Measurements from ENCODE around the gene BCL11B. TPM values are rescaled to one million over a fixed set of nuclear protein-coding genes. Genes with fewer than 3 reads are reported as not detected.
"Not testable (repeated sequence)": the region's sequence is repeated elsewhere in the genome, so short reads cannot be mapped to it uniquely, and the experiment has no call there.

The BCL11B gene
- total RNA-seq, 1 donor from 2014 or later, result 0.20 TPM

- no peak for DNase-seq
- peak; percentile 36 for ATAC-seq
- intact Hi-C loops (cut with micrococcal nuclease), result no loop called here
Measured at GRCh38 chr14:99191395-99192027, 80.5 kb downstream of the BCL11B start.

- ATAC-seq, result no peak
- intact Hi-C loops (cut with micrococcal nuclease), result no loop called here
- no peak for DNase-seq
Measured at GRCh38 chr14:99190696-99191394, 81.2 kb downstream of the BCL11B start.

DNA sequence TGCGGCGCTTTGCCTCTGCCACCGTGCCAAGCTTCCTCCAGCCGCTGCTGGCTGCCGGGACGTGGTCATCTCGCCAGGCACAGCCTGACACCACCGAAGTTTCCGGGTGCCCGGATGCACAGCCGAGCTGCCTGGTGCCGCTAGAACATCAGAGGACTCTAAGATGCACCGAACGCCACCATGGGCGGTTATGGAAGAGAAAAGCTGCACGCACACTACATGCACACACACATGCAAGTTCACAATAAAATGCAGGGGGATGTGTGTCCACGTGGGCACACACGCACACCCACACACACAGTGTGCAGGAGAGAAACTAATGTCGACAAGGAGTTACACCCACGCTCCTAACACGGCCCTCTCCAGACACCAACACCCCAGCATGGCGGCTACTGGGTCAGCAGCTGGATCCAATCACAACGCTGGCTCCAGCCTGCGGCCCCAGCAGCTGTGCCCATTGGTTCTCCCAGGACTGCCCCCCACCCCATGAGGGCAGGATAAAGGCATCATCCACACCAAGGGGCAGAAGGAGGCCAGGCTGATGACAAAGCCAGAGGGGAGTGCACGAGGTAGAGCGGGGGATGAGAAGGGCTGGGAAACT lies 82.7 kb downstream of the BCL11B start:
- intact Hi-C loops (cut with micrococcal nuclease), result no loop called here
- ATAC-seq, result no peak
- no peak for DNase-seq

DNA sequence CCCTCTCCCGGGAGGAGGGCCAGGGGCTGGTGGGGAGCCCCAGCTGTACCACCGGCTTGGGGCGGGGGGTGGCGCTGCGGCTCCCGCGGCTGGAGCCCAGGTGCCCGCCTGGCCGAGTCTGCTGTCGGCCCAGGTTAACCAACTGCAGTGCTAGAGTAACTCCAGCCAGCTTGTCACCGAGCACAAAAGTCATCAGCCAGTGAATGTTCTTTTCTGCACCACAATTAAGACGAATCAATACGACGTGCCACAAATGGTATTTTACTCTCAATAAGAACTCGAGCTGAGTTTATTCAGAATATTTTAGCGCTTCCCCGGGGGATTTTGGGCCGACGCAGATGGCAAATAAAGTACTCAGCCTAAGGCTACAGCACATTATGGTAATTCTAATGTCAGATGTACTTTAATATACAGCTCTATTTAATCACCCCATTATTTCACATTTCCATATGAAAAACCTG lies 83.2 kb downstream of the BCL11B start:
- DNase-seq (no peak), ATAC-seq (no peak)
- intact Hi-C loops (cut with micrococcal nuclease), result no loop called here

GRCh38 chr14:99187858-99188257 lies 84.1 kb downstream of the BCL11B start:
- DNase-seq, result no peak
- no peak for ATAC-seq
- intact Hi-C loops (cut with micrococcal nuclease), result no loop called here

DNA sequence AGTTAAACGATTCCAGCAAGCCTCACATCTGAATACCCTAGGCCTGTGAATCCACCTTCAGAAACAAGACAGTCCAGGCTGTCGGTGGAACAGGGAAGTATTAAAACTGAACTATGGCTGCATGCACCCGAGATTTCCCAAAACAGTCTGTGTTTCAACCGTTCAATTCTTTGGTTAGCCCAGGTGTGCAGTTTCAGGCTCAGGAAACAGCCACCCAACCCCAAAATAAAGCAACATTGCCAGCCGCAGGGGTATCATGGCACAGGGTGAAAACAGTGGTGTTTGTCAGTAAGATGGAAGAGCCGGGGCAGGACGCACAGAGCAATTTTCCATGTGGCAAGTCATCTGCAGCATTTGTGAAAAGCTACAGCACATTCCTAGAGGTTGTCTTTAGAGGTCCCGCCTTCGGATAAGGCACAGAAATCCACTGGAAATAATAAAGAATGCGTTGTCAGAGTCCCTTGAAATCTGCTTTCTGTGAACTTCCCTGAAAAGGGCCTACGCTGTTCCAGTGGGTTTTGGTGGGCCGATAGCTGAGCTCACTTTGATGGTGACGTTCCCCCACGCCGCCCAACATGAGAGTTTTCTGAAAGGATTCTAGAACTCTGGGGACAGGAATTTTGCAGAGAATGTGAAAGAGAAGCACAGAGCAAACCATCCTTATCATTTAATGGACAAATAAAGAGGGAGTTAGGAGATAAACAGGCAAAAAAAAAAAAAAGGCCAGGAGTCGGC lies 84.9 kb downstream of the BCL11B start:
- DNase-seq (no peak), ATAC-seq (no peak)
- intact Hi-C loops (cut with micrococcal nuclease), result no loop called here

GRCh38 chr14:99186336-99186735 lies 85.7 kb downstream of the BCL11B start:
- ATAC-seq; intact Hi-C loops (cut with micrococcal nuclease); DNase-seq: not testable (repeated sequence)

- ATAC-seq (no peak), DNase-seq (no peak)
- intact Hi-C loops (cut with micrococcal nuclease), result no loop called here
Measured at GRCh38 chr14:99185436-99186068, 86.4 kb downstream of the BCL11B start.

DNA sequence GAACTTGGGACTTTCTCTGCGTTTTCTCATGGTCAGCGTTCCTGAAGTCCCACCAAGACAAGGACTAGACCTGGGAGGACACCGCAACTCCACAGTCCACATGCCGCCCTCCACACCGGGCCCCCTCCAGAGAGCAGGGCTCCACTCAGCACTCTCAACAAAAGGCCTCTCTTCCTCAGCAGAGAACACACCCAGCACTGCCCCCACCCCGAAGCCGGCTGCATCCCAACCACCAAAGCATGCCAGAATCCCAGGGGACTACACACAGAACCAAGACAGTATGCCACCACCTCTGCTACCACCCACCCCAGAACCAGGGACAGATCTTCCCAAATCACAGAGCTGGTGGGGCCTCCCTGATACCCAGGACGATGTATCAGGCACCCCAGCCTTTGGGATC lies 88.3 kb downstream of the BCL11B start:
- intact Hi-C loops (cut with micrococcal nuclease), result no loop called here
- ATAC-seq, result no peak
- DNase-seq, result no peak

- ATAC-seq (no peak), DNase-seq (no peak)
- intact Hi-C loops (cut with micrococcal nuclease), result no loop called here
Measured at GRCh38 chr14:99183311-99183710, 88.7 kb downstream of the BCL11B start.

DNA sequence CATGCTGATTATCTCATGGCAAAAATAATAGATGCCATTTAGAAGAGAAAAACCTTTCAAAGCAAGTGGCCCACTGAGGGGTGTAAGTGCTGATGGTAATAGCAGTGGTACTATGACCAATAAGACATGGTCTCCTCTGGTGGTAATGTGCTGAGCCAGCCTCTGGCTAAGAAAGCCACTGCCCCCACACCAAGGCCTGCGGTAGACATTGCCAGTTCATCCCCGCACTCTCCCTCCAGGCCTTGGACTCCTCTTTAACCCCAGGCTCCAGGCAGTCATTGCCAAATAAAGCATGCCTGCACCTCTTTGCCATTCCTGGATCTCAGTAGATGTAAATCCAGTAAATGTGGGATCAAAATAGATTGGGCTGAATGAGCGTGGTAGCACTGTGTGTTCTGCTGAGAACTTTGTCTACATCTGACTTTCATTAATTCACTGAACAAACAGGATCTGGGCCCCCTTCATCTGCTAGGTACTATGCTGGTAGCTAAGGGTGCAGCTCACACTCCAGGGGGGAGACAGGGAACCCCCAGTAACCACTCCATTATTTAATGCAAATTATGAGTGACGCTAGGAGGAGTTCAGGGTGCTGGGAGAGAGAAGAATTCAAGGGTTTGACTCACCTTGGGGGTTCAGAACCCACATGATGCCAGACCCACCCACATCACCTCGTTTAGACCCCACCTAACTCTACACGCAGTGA lies 89.3 kb downstream of the BCL11B start:
- no peak for DNase-seq
- no peak for ATAC-seq
- intact Hi-C loops (cut with micrococcal nuclease), result no loop called here

GRCh38 chr14:99181804-99182520 lies 90.0 kb downstream of the BCL11B start:
- intact Hi-C loops (cut with micrococcal nuclease), result no loop called here
- ATAC-seq, result no peak
- DNase-seq, result no peak

- ATAC-seq (no peak), DNase-seq (no peak)
- intact Hi-C loops (cut with micrococcal nuclease), result no loop called here
Measured at GRCh38 chr14:99181241-99181640, 90.8 kb downstream of the BCL11B start.

GRCh38 chr14:99179946-99180345 lies 92.1 kb downstream of the BCL11B start:
- ATAC-seq, result no peak
- no peak for DNase-seq
- intact Hi-C loops (cut with micrococcal nuclease), result no loop called here

GRCh38 chr14:99179506-99179905 lies 92.5 kb downstream of the BCL11B start:
- intact Hi-C loops (cut with micrococcal nuclease), result no loop called here

GRCh38 chr14:99177886-99178835 lies 93.8 kb downstream of the BCL11B start:
- no peak for ATAC-seq
- intact Hi-C loops (cut with micrococcal nuclease), result no loop called here
- no peak for DNase-seq

More at GRCh38 chr14:99179506-99179905, 92.5 kb downstream of the BCL11B start:
- ATAC-seq (no peak), DNase-seq (no peak)

DNA sequence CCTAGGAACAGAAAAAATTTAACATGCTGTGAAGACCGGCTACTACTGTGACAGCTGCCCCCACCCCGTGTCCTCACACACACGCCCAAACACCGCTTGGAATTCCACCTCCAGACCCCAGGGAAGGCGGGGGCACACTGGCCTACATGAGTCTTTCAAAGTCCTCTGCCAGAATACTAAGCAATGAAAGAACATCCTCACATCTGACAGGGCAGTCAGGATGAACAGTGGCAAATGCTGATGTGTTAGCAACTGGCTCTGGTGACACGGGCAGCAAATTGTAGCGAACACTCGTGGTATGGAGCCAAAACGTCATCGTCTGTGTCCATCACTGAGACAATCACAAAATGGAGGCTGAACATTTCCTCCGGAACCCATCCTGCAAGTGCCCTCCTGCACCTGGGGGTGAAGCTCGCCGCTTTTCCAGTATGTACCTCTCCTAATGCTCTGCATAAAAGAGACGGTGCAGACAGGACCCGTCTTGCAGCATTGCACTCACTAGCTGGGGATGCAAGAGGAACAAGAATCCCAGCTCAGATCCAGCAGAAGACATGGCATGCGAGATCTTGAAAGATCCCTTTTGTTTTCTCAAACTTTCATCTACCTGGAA lies 94.8 kb downstream of the BCL11B start:
- intact Hi-C loops (cut with micrococcal nuclease), result no loop called here
- DNase-seq (no peak), ATAC-seq (no peak)

All from left ventricle myocardium superior (tissue), 1 donor.